CD14-positive monocyte (primary cell): ENCODE data around the gene NNAT. TPM values are rescaled to one million over a fixed set of nuclear protein-coding genes. Genes with fewer than 3 reads are reported as not detected.
"Not testable (repeated sequence)": the region's sequence is repeated elsewhere in the genome, so short reads cannot be mapped to it uniquely, and the experiment has no call there.

Source experiments
- DNase-seq, 3 donors: peaks; one replicate each; pipeline ENCODE4 v3.0.0-alpha.2; 2011 to 2022
- H2AFZ ChIP-seq: 2 replicates; pipeline ENCODE4 v1.6.0; 2012; ENCODE audit warnings: mild to moderate bottlenecking, low read depth, low read length, inconsistent platforms; ENCODE audit not compliant: insufficient read depth, poor library complexity, severe bottlenecking
- H3K27ac ChIP-seq, 2 donors: 1 replicate in 1 of 2; 2 replicates in 1 of 2; pipeline ENCODE4 v1.5.1; 2012 to 2013; ENCODE audit warnings: low read length in 2 of 2, control low read depth in 1 of 2, inconsistent platforms in 1 of 2, low read depth in 1 of 2, mild to moderate bottlenecking in 1 of 2
- H3K27me3 ChIP-seq, 2 donors: one replicate each; pipeline versions ENCODE4 v1.6.0 to v1.6.1; 2011 to 2013; ENCODE audit warnings: low read length in 2 of 2; ENCODE audit not compliant: control insufficient read depth in 2 of 2, insufficient read depth in 2 of 2
- H3K36me3 ChIP-seq, 2 donors: replicated peaks in 1 of 2; 1 replicate in 1 of 2; 2 replicates in 1 of 2; pipeline versions ENCODE4 v1.5.1 to v1.6.1; 2012 to 2013; ENCODE audit warnings: low read length in 2 of 2, control low read depth in 1 of 2, inconsistent platforms in 1 of 2, mild to moderate bottlenecking in 1 of 2; ENCODE audit not compliant: insufficient read depth in 2 of 2, control insufficient read depth in 1 of 2
- H3K4me1 ChIP-seq, 2 donors: 1 replicate in 1 of 2; 2 replicates in 1 of 2; pipeline versions ENCODE4 v1.5.1 to v1.6.1; 2012 to 2013; ENCODE audit warnings: low read length in 2 of 2, control low read depth in 1 of 2, inconsistent platforms in 1 of 2, mild to moderate bottlenecking in 1 of 2, moderate library complexity in 1 of 2; ENCODE audit not compliant: insufficient read depth in 2 of 2, control insufficient read depth in 1 of 2
- H3K4me2 ChIP-seq: replicated peaks from 2 replicates; pipeline ENCODE3; 2012; ENCODE audit warnings: low read length, moderate library complexity, mild to moderate bottlenecking; ENCODE audit not compliant: poor library complexity, severe bottlenecking; ENCODE audit errors: extremely low read depth
- H3K4me3 ChIP-seq, 3 experiments: fragments of 200-600 bp in 1 of 3; sonication (generic) in 1 of 3; replicated peaks in 1 of 3; 1 replicate in 2 of 3; 2 replicates in 1 of 3; pipeline ENCODE4 v1.5.1; 2011 to 2013; ENCODE audit warnings: low read length in 3 of 3, mild to moderate bottlenecking in 3 of 3, control low read depth in 2 of 3, low read depth in 2 of 3, inconsistent platforms in 1 of 3, moderate library complexity in 1 of 3
- H3K79me2 ChIP-seq: 2 replicates; pipeline ENCODE4 v1.6.0; 2012; ENCODE audit warnings: mild to moderate bottlenecking, control low read depth, inconsistent platforms, low read length, moderate library complexity; ENCODE audit not compliant: insufficient read depth
- H3K9ac ChIP-seq: 2 replicates; pipeline ENCODE4 v1.6.0; 2017; ENCODE audit warnings: low read length, mild to moderate bottlenecking; ENCODE audit not compliant: insufficient read depth, poor library complexity, severe bottlenecking
- H3K9me3 ChIP-seq, 2 donors: replicated peaks in 1 of 2; 1 replicate in 1 of 2; 2 replicates in 1 of 2; pipeline versions ENCODE4 v1.5.1 to v1.6.1; 2012 to 2013; ENCODE audit warnings: low read length in 2 of 2, control low read depth in 1 of 2; ENCODE audit not compliant: control insufficient read depth in 1 of 2, insufficient read depth in 1 of 2
- H4K20me1 ChIP-seq: 2 replicates; pipeline ENCODE4 v1.6.0; 2012; ENCODE audit warnings: mild to moderate bottlenecking, low read length, control low read depth, moderate library complexity; ENCODE audit not compliant: insufficient read depth
- H3K27ac Mint-ChIP-seq, 7 donors: one replicate each; pipeline ENCODE4 v1.8.0; 2020; ENCODE audit warnings: mild to moderate bottlenecking in 7 of 7, mixed read lengths in 7 of 7, moderate library complexity in 6 of 7, inconsistent platforms in 2 of 7
- H3K27me3 Mint-ChIP-seq, 3 donors: one replicate each; pipeline ENCODE4 v1.8.0; 2021 to 2022; ENCODE audit warnings: low read depth in 3 of 3, mild to moderate bottlenecking in 3 of 3, mixed read lengths in 3 of 3, moderate library complexity in 3 of 3, inconsistent platforms in 1 of 3
- H3K36me3 Mint-ChIP-seq, 2 donors: one replicate each; pipeline ENCODE4 v1.8.0; 2020; ENCODE audit warnings: mixed read lengths in 2 of 2, inconsistent platforms in 1 of 2, mild to moderate bottlenecking in 1 of 2
- H3K4me1 Mint-ChIP-seq: one replicate; pipeline ENCODE4 v1.8.0; 2020; ENCODE audit warnings: mild to moderate bottlenecking, mixed read lengths
- H3K4me3 Mint-ChIP-seq, 2 donors: one replicate each; pipeline ENCODE4 v1.8.0; 2020; ENCODE audit warnings: mild to moderate bottlenecking in 2 of 2, mixed read lengths in 2 of 2, moderate library complexity in 1 of 2
- H3K9me3 Mint-ChIP-seq, 7 donors: one replicate each; pipeline ENCODE4 v1.8.0; 2020 to 2022; ENCODE audit warnings: mixed read lengths in 7 of 7, mild to moderate bottlenecking in 6 of 7, moderate library complexity in 6 of 7, inconsistent platforms in 2 of 7
- CTCF ChIP-seq: fragments of 200-600 bp; IDR thresholded peaks from one replicate; pipeline ENCODE4 v1.8.0; 2022; ENCODE audit warnings: antibody characterized with exemption, mild to moderate bottlenecking
- WGBS: methylation state at CpG from one replicate; pipeline ENCODE4 v1.1.5; 2013; ENCODE audit warnings: missing lambda C conversion rate; ENCODE audit not compliant: insufficient coverage; 5-methylcytosine and 5-hydroxymethylcytosine counted together
- intact Hi-C, 2 donors: fragments of 100-400 bp; cut with micrococcal nuclease; formaldehyde crosslinking; loops; one replicate each; pipeline versions ENCODE4 v1.15.0 to v1.15.1; 2023
- polyA plus RNA-seq, 3 donors: library from polyadenylated mRNA; depleted of rRNA in 1 of 3; unstranded in 2 of 3; stranded (reverse) in 1 of 3; fragments of 300-500 nt in 2 of 3; fragments of >200 nt in 1 of 3; fragmentation: Illumina TruSeq in 2 of 3; gene quantifications; 1 replicate in 2 of 3; 2 replicates in 1 of 3; pipeline ENCODE4 v1.2.3, GENCODE V29; 2012 to 2021

Gene NNAT
- polyA plus RNA-seq, 3 donors, result not detected

GRCh38 chr20:37545516-37545915 is 24.5 kb downstream of the NNAT start:
- no CpG with 5 or more reads among the region's 1 CpG for WGBS
- Histone ChIP-seq H3K9me3 (no peaks in the 10 kb centered on the region), H3K27me3 (peaks cover 0 to 2% of the 10 kb centered on the region in 2 donors), H3K9ac (no peak overlapping the region), H3K4me1 (no peaks in the 10 kb centered on the region), H3K27ac (no peak overlapping the region), H4K20me1 (no peaks in the 10 kb centered on the region), H3K4me3 (no peak overlapping the region), H3K79me2 (no peaks in the 10 kb centered on the region), H2AFZ (no peak overlapping the region), H3K4me2 (no peak overlapping the region), H3K36me3 (no peaks in the 10 kb centered on the region)
- DNase-seq, result no peak
- no peak for TF ChIP-seq CTCF
- Mint-ChIP-seq H3K9me3 (peaks cover 0 to 2% (median 0%) of the 10 kb centered on the region in 7 donors), H3K4me3 (no peak overlapping the region), H3K36me3 (no peaks in the 10 kb centered on the region), H3K27me3 (peaks cover 2 to 12% (median 6%) of the 10 kb centered on the region in 3 donors), H3K4me1 (no peaks in the 10 kb centered on the region), H3K27ac (no peak overlapping the region)
- intact Hi-C loops, result no loop called here

GRCh38 chr20:37547912-37548311 is 26.9 kb downstream of the NNAT start:
- Histone ChIP-seq H2AFZ (no peak overlapping the region), H3K4me3 (no peak overlapping the region), H4K20me1 (no peaks in the 10 kb centered on the region), H3K36me3 (no peaks in the 10 kb centered on the region), H3K9me3 (no peaks in the 10 kb centered on the region), H3K4me2 (no peak overlapping the region), H3K27ac (no peak overlapping the region), H3K27me3 (peaks cover 2 to 4% of the 10 kb centered on the region in 2 donors), H3K79me2 (no peaks in the 10 kb centered on the region), H3K4me1 (no peaks in the 10 kb centered on the region), H3K9ac (no peak overlapping the region)
- Mint-ChIP-seq H3K27ac (no peak overlapping the region), H3K4me1 (no peaks in the 10 kb centered on the region), H3K4me3 (no peak overlapping the region), H3K27me3 (peaks cover 8 to 26% (median 13%) of the 10 kb centered on the region in 3 donors), H3K36me3 (no peaks in the 10 kb centered on the region), H3K9me3 (peaks cover 0 to 2% (median 0%) of the 10 kb centered on the region in 7 donors)
- TF ChIP-seq CTCF, result no peak
- intact Hi-C loops, result no loop called here
- no peak for DNase-seq

GRCh38 chr20:37550101-37550920 is 29.3 kb downstream of the NNAT start:
- WGBS, result 100% methylated on average over 1 of the region's 16 CpGs
- H3K4me1 Mint-ChIP-seq, DNase-seq, H3K79me2 ChIP-seq, H3K9me3 Mint-ChIP-seq, H3K36me3 Mint-ChIP-seq, H3K36me3 ChIP-seq, H3K4me2 ChIP-seq, H3K9ac ChIP-seq, H3K27ac ChIP-seq, H3K4me3 ChIP-seq, H3K27me3 ChIP-seq, H4K20me1 ChIP-seq, H2AFZ ChIP-seq, H3K27ac Mint-ChIP-seq, intact Hi-C loops, H3K9me3 ChIP-seq, H3K4me3 Mint-ChIP-seq, H3K4me1 ChIP-seq: not testable (repeated sequence)
- H3K27me3 Mint-ChIP-seq, result peaks cover 7 to 33% (median 20%) of the 10 kb centered on the region in 3 donors
